Panc1 (cell line): ENCODE measurements around the gene SIK2. TPM values are rescaled to one million over a fixed set of nuclear protein-coding genes. Genes with fewer than 3 reads are reported as not detected.

ENCODE experiments used
- ATAC-seq: fragments of 200-7000 bp; cut with Tn5 transposase; 2 replicates; pipeline ENCODE4 v1.9.1; 2020; ENCODE audit warnings: mild to moderate bottlenecking, moderate library complexity
- BruUV-seq: library from RNA; stranded (reverse); fragments of 400-500 nt; replicated peaks from 2 replicates; lab custom pipeline; 2021; lab: Mats Ljungman, UMichigan
- CTCF ChIA-PET: fragments of 300-600 bp; sonication (Branson Sonifier 250); formaldehyde crosslinking; loops from one replicate; lab custom pipeline; 2022; ENCODE audit warnings: antibody characterized with exemption; lab: Charles Lee
- POLR2A ChIA-PET: fragments of 300-600 bp; sonication (Branson Sonifier 250); formaldehyde crosslinking; loops from one replicate; lab custom pipeline; 2022; ENCODE audit warnings: antibody characterized with exemption; lab: Charles Lee
- DNase-seq: peaks from one replicate; pipeline ENCODE4 v3.0.0-alpha.2; 2010; ENCODE audit warnings: low read depth, low spot score
- H3K27ac ChIP-seq: 2 replicates; pipeline ENCODE4 v1.5.1; 2011; ENCODE audit warnings: mild to moderate bottlenecking, low read length, inconsistent platforms
- H3K27me3 ChIP-seq: fragments of 200-500 bp; sonication (Bioruptor generic); 2 replicates; pipeline ENCODE4 v1.6.0; 2014; ENCODE audit warnings: low read length, inconsistent platforms; ENCODE audit not compliant: control insufficient read depth, insufficient read depth
- H3K36me3 ChIP-seq: fragments of 200-500 bp; sonication (Bioruptor generic); 2 replicates; pipeline ENCODE4 v1.5.1; 2014; ENCODE audit warnings: inconsistent platforms, mild to moderate bottlenecking, low read length, moderate library complexity; ENCODE audit not compliant: control insufficient read depth, insufficient read depth
- H3K4me1 ChIP-seq: 2 replicates; pipeline ENCODE4 v1.5.1; 2011; ENCODE audit warnings: inconsistent platforms, mild to moderate bottlenecking, low read length, moderate library complexity; ENCODE audit not compliant: control insufficient read depth, insufficient read depth
- H3K4me3 ChIP-seq, 2 experiments: 2 replicates each; pipeline ENCODE4 v1.5.1; 2011 to 2012; ENCODE audit warnings: low read depth in 2 of 2, low read length in 2 of 2, mild to moderate bottlenecking in 2 of 2, inconsistent platforms in 1 of 2, moderate library complexity in 1 of 2
- H3K9me3 ChIP-seq: fragments of 200-500 bp; sonication (Bioruptor generic); 2 replicates; pipeline ENCODE4 v1.5.1; 2014; ENCODE audit warnings: low read depth, mild to moderate bottlenecking, inconsistent platforms, low read length, moderate library complexity; ENCODE audit not compliant: control insufficient read depth, insufficient read depth
- CTCF ChIP-seq: fragments of 450-650 bp; IDR thresholded peaks from 2 replicates; pipeline ENCODE4 v1.5.1; 2017; ENCODE audit warnings: mild to moderate bottlenecking
- POLR2AphosphoS5 ChIP-seq: IDR thresholded peaks from 2 replicates; pipeline ENCODE4 v1.6.1; 2012; ENCODE audit warnings: mild to moderate bottlenecking, low read depth, low read length, moderate library complexity
- REST ChIP-seq, 2 experiments: IDR thresholded peaks; 2 replicates each; pipeline ENCODE4 v1.6.1; 2011 to 2012; ENCODE audit warnings: low read depth in 2 of 2, control low read depth in 1 of 2, low read length in 1 of 2, mild to moderate bottlenecking in 1 of 2, moderate library complexity in 1 of 2; ENCODE audit not compliant: insufficient read depth in 1 of 2
- SIN3A ChIP-seq: IDR thresholded peaks from 2 replicates; pipeline ENCODE4 v1.6.1; 2012; ENCODE audit warnings: low read depth, mild to moderate bottlenecking, low read length, moderate library complexity, borderline replicate concordance; ENCODE audit not compliant: insufficient read depth
- TCF7L2 ChIP-seq: IDR thresholded peaks from 2 replicates; pipeline ENCODE4 v1.6.1; 2011; ENCODE audit warnings: mild to moderate bottlenecking, low read depth, low read length, inconsistent platforms
- in situ Hi-C: cut with HindIII; loops from 2 replicates; pipeline ENCODE4 v1.10.0; 2016; ENCODE audit warnings: low sequenced_read_pairs, low pct_unique_long_range_greater_than_20kb
- intact Hi-C: fragments of 100-400 bp; cut with micrococcal nuclease; formaldehyde crosslinking; loops from one replicate; pipeline ENCODE4 v1.10.0; 2022; ENCODE audit not compliant: unreplicated experiment
- total RNA-seq: library from RNA; stranded (reverse); gene quantifications from one replicate; pipeline ENCODE4 v1.2.1, GENCODE V29; 2021; ENCODE audit not compliant: unreplicated experiment

SIK2 gene
- total RNA-seq, 1 experiment from 2014 or later, result 17.0 TPM

GRCh38 chr11:111777094-111778046, 175.1 kb downstream of the SIK2 start:
- Histone ChIP-seq H3K4me3 (no peak overlapping the region), H3K36me3 (no peaks in the 10 kb centered on the region), H3K9me3 (no peaks in the 10 kb centered on the region), H3K4me1 (no peaks in the 10 kb centered on the region), H3K27me3 (no peaks in the 10 kb centered on the region), H3K27ac (no peak overlapping the region)
- in situ Hi-C loops (no loop called here), intact Hi-C loops (loop anchor here (1.0 to 5.0 kb wide), 4 partner anchors 65 to 212 kb away; no protein-coding TSS in a partner anchor)
- CTCF ChIA-PET, result interaction anchor here (0.5 to 1.3 kb wide), 15 partner anchors 9 to 337 kb away, joined by 3 to 7 read pairs (median 3); partner anchors contain the start of gene PPP2R1B
- no TSS peak for BruUV-seq
- DNase-seq (peak; percentile 45), ATAC-seq (peak; percentile 95)
- POLR2A ChIA-PET, result interaction anchor here (0.5 kb wide), 1 partner anchor 172 kb away, joined by 8 read pairs; no protein-coding TSS in a partner anchor
- TF ChIP-seq REST (IDR thresholded peaks at IDR 0.05; ENCODE audit: insufficient read depth in 1 of 2, low read depth in 2 of 2, low read length in 1 of 2) (no peak), POLR2AphosphoS5 (no peak), TCF7L2 (no peak), CTCF (peak; percentile 77)

GRCh38 chr11:111778047-111778558, 175.9 kb downstream of the SIK2 start:
- Histone ChIP-seq H3K4me1 (no peaks in the 10 kb centered on the region), H3K9me3 (no peaks in the 10 kb centered on the region), H3K27me3 (no peaks in the 10 kb centered on the region), H3K36me3 (no peaks in the 10 kb centered on the region), H3K4me3 (no peak overlapping the region), H3K27ac (no peak overlapping the region)
- intact Hi-C loops, result loop anchor here (5.0 kb wide), 2 partner anchors 64 to 191 kb away; no protein-coding TSS in a partner anchor
- POLR2A ChIA-PET, result interaction anchor here (0.5 kb wide), 1 partner anchor 173 kb away, joined by 8 read pairs; no protein-coding TSS in a partner anchor
- in situ Hi-C loops, result no loop called here
- BruUV-seq, result no TSS peak
- ATAC-seq, result no peak
- DNase-seq, result no peak
- CTCF ChIA-PET, result interaction anchor here (0.5 to 1.3 kb wide), 3 partner anchors 11 to 332 kb away, joined by 4 to 6 read pairs (median 5); no protein-coding TSS in a partner anchor
- TF ChIP-seq SIN3A (no peak), REST (IDR thresholded peaks at IDR 0.05; ENCODE audit: insufficient read depth in 1 of 2, low read depth in 2 of 2, low read length in 1 of 2) (no peak), POLR2AphosphoS5 (no peak), CTCF (no peak), TCF7L2 (no peak)
